ENCODE measurements around the gene GABARAPL1.
"Not testable (repeated sequence)": the region's sequence is repeated elsewhere in the genome, so short reads cannot be mapped to it uniquely, and the experiment has no call there.

The GABARAPL1 gene

GRCh38 chr12:10223208-10223607 lies 10.5 kb downstream of the GABARAPL1 start (continued):
- TF ChIP-seq ZNF658 (tag by site-specific recombination; IDR thresholded peaks at IDR 0.05), result no peak
- no peak for TF ChIP-seq BCL11B (tag by site-specific recombination; IDR thresholded peaks at IDR 0.05; ENCODE audit: low read depth)
- TF ChIP-seq, protein P1, sequence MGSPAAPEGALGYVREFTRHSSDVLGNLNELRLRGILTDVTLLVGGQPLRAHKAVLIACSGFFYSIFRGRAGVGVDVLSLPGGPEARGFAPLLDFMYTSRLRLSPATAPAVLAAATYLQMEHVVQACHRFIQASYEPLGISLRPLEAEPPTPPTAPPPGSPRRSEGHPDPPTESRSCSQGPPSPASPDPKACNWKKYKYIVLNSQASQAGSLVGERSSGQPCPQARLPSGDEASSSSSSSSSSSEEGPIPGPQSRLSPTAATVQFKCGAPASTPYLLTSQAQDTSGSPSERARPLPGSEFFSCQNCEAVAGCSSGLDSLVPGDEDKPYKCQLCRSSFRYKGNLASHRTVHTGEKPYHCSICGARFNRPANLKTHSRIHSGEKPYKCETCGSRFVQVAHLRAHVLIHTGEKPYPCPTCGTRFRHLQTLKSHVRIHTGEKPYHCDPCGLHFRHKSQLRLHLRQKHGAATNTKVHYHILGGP (tag by site-specific recombination; IDR thresholded peaks at IDR 0.05), result no peak
- TF ChIP-seq ZNF837 (tag by site-specific recombination; IDR thresholded peaks at IDR 0.05), result no peak
- no peak for TF ChIP-seq ZNF266 (tag by site-specific recombination; IDR thresholded peaks at IDR 0.05; ENCODE audit: low read depth)
- no peak for TF ChIP-seq GLIS1 (tag by site-specific recombination; IDR thresholded peaks at IDR 0.05)

DNA sequence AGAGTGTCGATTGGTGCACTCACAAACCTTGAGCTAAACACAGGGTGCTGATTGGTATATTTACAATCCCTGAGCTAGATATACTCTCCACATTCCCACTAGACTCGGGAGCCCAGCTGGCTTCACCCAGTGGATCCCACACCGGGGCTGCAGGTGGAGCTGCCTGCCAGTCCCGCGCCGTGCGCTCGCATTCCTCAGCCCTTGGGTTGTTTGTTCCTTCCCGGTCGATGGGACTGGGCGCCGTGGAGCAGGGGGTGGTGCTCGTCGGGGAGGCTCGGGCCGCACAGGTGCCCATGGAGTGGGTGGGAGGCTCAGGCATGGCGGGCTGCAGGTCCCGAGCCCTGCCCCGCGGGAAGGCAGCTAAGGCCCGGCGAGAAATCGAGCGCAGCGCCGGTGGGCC lies 12.7 kb downstream of the GABARAPL1 start:
- H3K9me3 ChIP-seq (ENCODE audit: control insufficient read depth, insufficient read depth, low read depth, low read length); CTCF ChIA-PET; POLR2A ChIA-PET; H3K4me1 ChIP-seq (ENCODE audit: control insufficient read depth, insufficient read depth, low read length); H3K4me3 ChIP-seq (ENCODE audit: low read depth, low read length); H3K27ac ChIP-seq (ENCODE audit: extremely low read depth, low read depth, low read length): not testable (repeated sequence)
- H3K36me3 ChIP-seq (ENCODE audit: control insufficient read depth in 2 of 2, insufficient read depth in 1 of 2, low read length in 2 of 2), result peaks cover 15 to 40% of the 10 kb centered on the region in 2 experiments

DNA sequence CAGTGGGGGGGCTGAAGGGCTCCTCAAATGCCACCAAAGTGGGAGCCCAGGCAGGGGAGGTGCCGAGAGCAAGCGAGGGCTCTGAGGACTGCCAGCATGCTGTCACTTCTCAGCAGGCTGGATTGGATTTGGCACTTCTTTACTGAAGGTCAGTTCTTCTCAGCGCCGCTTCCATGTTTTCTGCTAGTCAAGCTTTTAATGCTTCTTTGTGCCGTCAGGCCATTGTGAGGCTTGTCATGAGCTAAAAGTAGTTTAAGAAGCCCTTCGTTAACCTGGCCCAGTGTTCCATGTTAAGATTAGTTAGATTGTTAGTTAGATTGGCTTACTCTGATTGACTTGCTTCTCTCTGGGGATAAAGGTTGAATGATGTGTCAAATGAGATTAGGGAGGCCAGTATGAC lies 13.4 kb downstream of the GABARAPL1 start:
- no peak for TF ChIP-seq IKZF3 (tag by site-specific recombination; IDR thresholded peaks at IDR 0.05)
- no peak for TF ChIP-seq ZNF223 (tag by site-specific recombination; IDR thresholded peaks at IDR 0.05)
- TF ChIP-seq ZNF664 (tag by site-specific recombination; IDR thresholded peaks at IDR 0.05), result no peak
- no peak for TF ChIP-seq ZNF596 (tag by site-specific recombination; IDR thresholded peaks at IDR 0.05)
- TF ChIP-seq ZNF426 (tag by site-specific recombination; IDR thresholded peaks at IDR 0.05), result no peak
- ChIA-PET CTCF (interaction anchor here (2.4 kb wide), 1 partner anchor 10 kb away, joined by 10 read pairs; no protein-coding TSS in a partner anchor), POLR2A (no interaction called here)
- no peaks in the 10 kb centered on the region for H3K4me1 ChIP-seq (ENCODE audit: control insufficient read depth, insufficient read depth, low read length)
- H3K36me3 ChIP-seq (ENCODE audit: control insufficient read depth in 2 of 2, insufficient read depth in 1 of 2, low read length in 2 of 2), result peaks cover 10 to 33% of the 10 kb centered on the region in 2 experiments
- H3K9me3 ChIP-seq (ENCODE audit: control insufficient read depth, insufficient read depth, low read depth, low read length), result no peaks in the 10 kb centered on the region
- H3K4me3 ChIP-seq (ENCODE audit: low read depth, low read length), result no peak overlapping the region
- no peak overlapping the region for H3K27ac ChIP-seq (ENCODE audit: extremely low read depth, low read depth, low read length)

GRCh38 chr12:10226731-10227130 lies 14.1 kb downstream of the GABARAPL1 start:
- POLR2A ChIA-PET, result no interaction called here
- Histone ChIP-seq H3K27ac (ENCODE audit: extremely low read depth, low read depth, low read length) (no peak overlapping the region), H3K9me3 (ENCODE audit: control insufficient read depth, insufficient read depth, low read depth, low read length) (no peaks in the 10 kb centered on the region), H3K4me1 (ENCODE audit: control insufficient read depth, insufficient read depth, low read length) (no peaks in the 10 kb centered on the region), H3K36me3 (ENCODE audit: control insufficient read depth in 2 of 2, insufficient read depth in 1 of 2, low read length in 2 of 2) (peaks cover 7 to 27% of the 10 kb centered on the region in 2 experiments), H3K4me3 (ENCODE audit: low read depth, low read length) (no peak overlapping the region)
- no peak for TF ChIP-seq GLIS1 (tag by site-specific recombination; IDR thresholded peaks at IDR 0.05)
- TF ChIP-seq OSR2 (tag by site-specific recombination; IDR thresholded peaks at IDR 0.05), result no peak
- no peak for TF ChIP-seq ZBTB20 (tag by site-specific recombination; IDR thresholded peaks at IDR 0.05)
- no peak for TF ChIP-seq ZNF248 (tag by site-specific recombination; IDR thresholded peaks at IDR 0.05)
- TF ChIP-seq, protein P2, sequence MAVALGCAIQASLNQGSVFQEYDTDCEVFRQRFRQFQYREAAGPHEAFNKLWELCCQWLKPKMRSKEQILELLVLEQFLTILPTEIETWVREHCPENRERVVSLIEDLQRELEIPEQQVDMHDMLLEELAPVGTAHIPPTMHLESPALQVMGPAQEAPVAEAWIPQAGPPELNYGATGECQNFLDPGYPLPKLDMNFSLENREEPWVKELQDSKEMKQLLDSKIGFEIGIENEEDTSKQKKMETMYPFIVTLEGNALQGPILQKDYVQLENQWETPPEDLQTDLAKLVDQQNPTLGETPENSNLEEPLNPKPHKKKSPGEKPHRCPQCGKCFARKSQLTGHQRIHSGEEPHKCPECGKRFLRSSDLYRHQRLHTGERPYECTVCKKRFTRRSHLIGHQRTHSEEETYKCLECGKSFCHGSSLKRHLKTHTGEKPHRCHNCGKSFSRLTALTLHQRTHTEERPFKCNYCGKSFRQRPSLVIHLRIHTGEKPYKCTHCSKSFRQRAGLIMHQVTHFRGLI (tag by site-specific recombination; IDR thresholded peaks at IDR 0.05), result no peak
- no peak for TF ChIP-seq ZNF133 (tag by site-specific recombination; IDR thresholded peaks at IDR 0.05)
- no peak for TF ChIP-seq ZNF473 (tag by site-specific recombination; IDR thresholded peaks at IDR 0.05)
- CTCF ChIA-PET, result interaction anchor here (1.0 to 2.4 kb wide), 2 partner anchors 9 to 73 kb away, joined by 4 to 10 read pairs; no protein-coding TSS in a partner anchor

Measured in HEK293 (cell line).